Natural killer cell (primary cell): ENCODE results near the gene BRD7. TPM values are rescaled to one million over a fixed set of nuclear protein-coding genes. Genes with fewer than 3 reads are reported as not detected.

Experiments
- ATAC-seq, 3 donors: fragments of 150-1000 bp in 2 of 3; fragments of 200-7000 bp in 1 of 3; cut with Tn5 transposase; 1 replicate in 1 of 3; 2 replicates in 2 of 3; pipeline ENCODE4 v1.10.0; 2021; ENCODE audit warnings: mild to moderate bottlenecking in 2 of 3, moderate library complexity in 2 of 3
- DNase-seq, 2 donors: peaks; one replicate each; pipeline versions ENCODE4 v3.0.0 to v3.0.0-alpha.2; 2013 to 2021; ENCODE audit warnings: mixed read lengths in 1 of 2
- H3K27ac ChIP-seq: one replicate; pipeline ENCODE4 v1.5.1; 2013; ENCODE audit warnings: mild to moderate bottlenecking, low read length
- H3K27me3 ChIP-seq: one replicate; pipeline ENCODE4 v1.6.1; 2013; ENCODE audit warnings: low read length; ENCODE audit not compliant: control insufficient read depth, insufficient read depth
- H3K36me3 ChIP-seq: one replicate; pipeline ENCODE4 v1.6.1; 2013; ENCODE audit warnings: low read length; ENCODE audit not compliant: control insufficient read depth, insufficient read depth
- H3K4me1 ChIP-seq: one replicate; pipeline ENCODE4 v1.6.1; 2013; ENCODE audit warnings: low read length; ENCODE audit not compliant: control insufficient read depth, insufficient read depth
- H3K4me3 ChIP-seq: one replicate; pipeline ENCODE4 v1.5.1; 2013; ENCODE audit warnings: low read length
- H3K9me3 ChIP-seq: one replicate; pipeline ENCODE4 v1.6.1; 2013; ENCODE audit warnings: low read length; ENCODE audit not compliant: control insufficient read depth, insufficient read depth
- H3K27ac Mint-ChIP-seq, 2 donors: one replicate each; pipeline ENCODE4 v1.8.0; 2022; ENCODE audit warnings: mild to moderate bottlenecking in 2 of 2, mixed read lengths in 2 of 2, moderate library complexity in 1 of 2
- H3K27me3 Mint-ChIP-seq, 2 donors: one replicate each; pipeline ENCODE4 v1.8.0; 2022; ENCODE audit warnings: low read depth in 2 of 2, mixed read lengths in 2 of 2
- H3K36me3 Mint-ChIP-seq: one replicate; pipeline ENCODE4 v1.8.0; 2022; ENCODE audit warnings: mixed read lengths
- H3K4me1 Mint-ChIP-seq, 2 donors: one replicate each; pipeline ENCODE4 v1.8.0; 2022; ENCODE audit warnings: mixed read lengths in 2 of 2
- H3K4me3 Mint-ChIP-seq: one replicate; pipeline ENCODE4 v1.8.0; 2022; ENCODE audit warnings: mild to moderate bottlenecking, moderate library complexity, mixed read lengths
- H3K9me3 Mint-ChIP-seq, 2 donors: one replicate each; pipeline ENCODE4 v1.8.0; 2022; ENCODE audit warnings: mixed read lengths in 2 of 2
- CTCF ChIP-seq: fragments of 200-600 bp; IDR thresholded peaks from one replicate; pipeline ENCODE4 v1.8.0; 2022; ENCODE audit warnings: antibody characterized with exemption
- WGBS: methylation state at CpG from one replicate; pipeline ENCODE4 v1.1.7; 2013; ENCODE audit warnings: missing lambda C conversion rate; ENCODE audit not compliant: insufficient coverage; 5-methylcytosine and 5-hydroxymethylcytosine counted together
- intact Hi-C: fragments of 100-400 bp; cut with micrococcal nuclease; formaldehyde crosslinking; loops from one replicate; pipeline ENCODE4 v1.14.2; 2022
- total RNA-seq, 4 donors: library from RNA; stranded (reverse); fragments of 120-200 nt in 1 of 4; gene quantifications; one replicate each; pipeline versions ENCODE4 v1.2.3 to v1.2.4, GENCODE V29; 2013 to 2022

Gene BRD7
- total RNA-seq, 3 donors from 2014 or later (not counting 1 experiment from before 2014, with no cell fraction given): 89.2 to 118 (median 94.9) TPM

DNA sequence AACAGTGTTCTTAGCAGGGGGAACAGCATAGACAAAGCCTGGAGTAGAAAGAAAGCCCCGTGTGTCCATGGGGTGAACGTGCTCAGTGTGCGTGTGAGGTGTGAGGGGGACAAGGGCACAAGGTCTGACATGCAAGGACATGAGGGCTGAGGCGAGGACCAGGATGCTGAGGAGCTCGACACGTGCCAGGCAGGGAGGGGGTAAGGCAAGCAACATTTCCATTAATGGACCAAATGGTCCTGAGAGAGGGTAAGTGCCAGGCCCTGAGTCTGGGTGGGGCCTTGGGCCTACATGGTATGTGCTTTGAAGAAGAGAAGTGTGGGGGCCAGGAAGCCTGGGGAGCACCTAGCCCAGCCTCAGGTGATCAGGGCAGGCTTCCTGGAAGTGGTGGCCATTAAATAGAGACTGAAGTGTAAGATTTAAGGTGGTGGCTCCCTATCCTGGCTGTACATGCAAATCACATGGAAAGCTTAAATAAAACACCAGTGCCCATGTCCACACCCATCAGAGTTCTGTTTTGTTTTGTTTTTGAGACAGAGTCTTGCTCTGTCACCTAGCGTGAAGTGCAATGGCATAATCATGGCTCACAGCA is 73.2 kb downstream of the BRD7 start:
- H3K4me3 ChIP-seq: no peak overlapping the region
- H3K36me3 ChIP-seq: peaks cover 85% of the 10 kb centered on the region
- Mint-ChIP-seq H3K4me3 (no peak overlapping the region), H3K9me3 (no peaks in the 10 kb centered on the region), H3K27ac (peak overlapping the region; percentile 80 to 81), H3K4me1 (peaks cover 32 to 54% of the 10 kb centered on the region in 2 donors), H3K36me3 (no peaks in the 10 kb centered on the region), H3K27me3 (no peaks in the 10 kb centered on the region)
- H3K27me3 ChIP-seq: no peaks in the 10 kb centered on the region
- TF ChIP-seq CTCF: no peak
- H3K9me3 ChIP-seq: no peaks in the 10 kb centered on the region
- 97% methylated on average over 7 of the region's 7 CpGs for WGBS
- DNase-seq: no peak
- intact Hi-C loops: no loop called here
- ATAC-seq: no peak
- no peak overlapping the region for H3K27ac ChIP-seq
- peaks cover 19% of the 10 kb centered on the region for H3K4me1 ChIP-seq

- WGBS: 94% methylated on average over 3 of the region's 4 CpGs
- intact Hi-C loops: no loop called here
- Mint-ChIP-seq H3K27ac (peak overlapping the region; percentile 80 to 81), H3K9me3 (no peaks in the 10 kb centered on the region), H3K4me1 (peaks cover 34 to 61% of the 10 kb centered on the region in 2 donors), H3K36me3 (no peaks in the 10 kb centered on the region), H3K4me3 (no peak overlapping the region), H3K27me3 (no peaks in the 10 kb centered on the region)
- H3K36me3 ChIP-seq: peaks cover 87% of the 10 kb centered on the region
- H3K27ac ChIP-seq: no peak overlapping the region
- no peaks in the 10 kb centered on the region for H3K27me3 ChIP-seq
- no peaks in the 10 kb centered on the region for H3K9me3 ChIP-seq
- no peak for DNase-seq
- peaks cover 26% of the 10 kb centered on the region for H3K4me1 ChIP-seq
- H3K4me3 ChIP-seq: no peak overlapping the region
- ATAC-seq: no peak
- no peak for TF ChIP-seq CTCF
Measured at GRCh38 chr16:50294955-50295354, 73.8 kb downstream of the BRD7 start.

DNA sequence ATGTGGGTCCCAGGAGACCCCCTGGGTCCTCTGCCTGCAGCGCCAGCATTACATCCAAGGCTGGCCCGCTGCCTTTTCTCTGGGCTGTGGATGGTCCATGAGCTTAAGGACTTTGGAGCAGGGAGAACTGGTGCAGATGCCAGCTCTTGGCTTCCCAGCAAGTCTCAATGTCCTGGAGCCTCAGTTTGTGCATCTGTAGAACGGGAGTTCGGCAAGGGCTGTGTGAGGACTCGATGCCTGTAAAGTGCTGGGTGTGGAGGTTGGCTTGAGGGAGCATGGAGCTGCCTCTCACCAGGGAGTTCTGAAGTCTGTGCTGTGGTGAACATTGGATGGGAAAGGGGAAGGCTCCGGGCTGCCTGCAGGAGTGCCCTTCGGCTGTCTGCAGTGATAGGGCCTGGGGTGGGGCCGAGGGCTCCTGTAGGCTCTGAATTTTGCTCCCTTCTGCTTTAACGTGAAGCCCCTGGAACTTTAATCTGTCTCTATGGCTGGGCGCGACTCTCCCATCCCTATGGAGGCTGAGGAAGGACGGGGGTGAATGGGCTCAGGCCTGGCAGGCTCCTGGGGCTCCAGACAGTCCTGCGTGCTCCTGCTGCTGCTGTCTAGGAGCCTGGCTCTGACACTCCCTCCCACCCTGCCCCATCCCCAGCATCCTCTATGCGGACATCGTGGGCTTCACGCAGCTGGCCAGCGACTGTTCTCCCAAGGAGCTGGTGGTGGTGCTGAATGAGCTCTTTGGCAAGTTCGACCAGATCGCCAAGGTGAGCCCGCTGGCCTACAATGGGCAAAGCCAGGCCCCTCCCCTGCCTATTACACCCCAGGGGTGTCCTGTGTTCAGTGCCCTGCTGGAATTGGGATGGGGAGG is 74.6 kb downstream of the BRD7 start:
- Histone ChIP-seq H3K27ac (no peak overlapping the region), H3K4me1 (peaks cover 33% of the 10 kb centered on the region), H3K36me3 (peaks cover 85% of the 10 kb centered on the region), H3K27me3 (no peaks in the 10 kb centered on the region), H3K9me3 (no peaks in the 10 kb centered on the region), H3K4me3 (no peak overlapping the region)
- Mint-ChIP-seq H3K27ac (peak overlapping the region; percentile 74 to 77), H3K27me3 (no peaks in the 10 kb centered on the region), H3K9me3 (no peaks in the 10 kb centered on the region), H3K36me3 (no peaks in the 10 kb centered on the region), H3K4me3 (no peak overlapping the region), H3K4me1 (peaks cover 35 to 68% of the 10 kb centered on the region in 2 donors)
- ATAC-seq: no peak
- intact Hi-C loops: no loop called here
- TF ChIP-seq CTCF: no peak
- no peak for DNase-seq
- 94% methylated on average over 19 of the region's 20 CpGs for WGBS
